HepG2 (cell line): ENCODE results near the gene NAMPT. TPM values are rescaled to one million over a fixed set of nuclear protein-coding genes. Genes with fewer than 3 reads are reported as not detected.

Source experiments
- ATAC-seq: fragments of 200-7000 bp; cut with Tn5 transposase; 3 replicates; pipeline ENCODE4 v1.9.1; 2020; ENCODE audit warnings: mild to moderate bottlenecking, moderate library complexity
- BruUV-seq: library from RNA; stranded (reverse); fragments of 400-500 nt; replicated peaks from 2 replicates; lab custom pipeline; 2021; lab: Mats Ljungman, UMichigan
- CTCF ChIA-PET: fragments of 300-600 bp; formaldehyde crosslinking; extraction: SDS; loops from one replicate; lab custom pipeline; 2021; ENCODE audit warnings: low total read pairs, inconsistent platforms, low intra/inter-chr PET ratio; lab: Yijun Ruan, JAX
- POLR2A ChIA-PET: fragments of 350-600 bp; sonication (Branson Sonifier 250); formaldehyde crosslinking; loops from one replicate; lab custom pipeline; 2020; ENCODE audit warnings: antibody characterized with exemption, inconsistent platforms; lab: Yijun Ruan, JAX
- DNase-seq: peaks from one replicate; pipeline ENCODE4 v3.0.0-alpha.2; 2015; ENCODE audit warnings: low spot score
- FAIRE-seq: peaks from 3 replicates; lab custom pipeline; 2011; peaks lifted over from hg19 to GRCh38; lab: Jason Lieb, UNC
- H2AFZ ChIP-seq: one replicate; pipeline ENCODE4 v1.6.1; 2011; ENCODE audit warnings: low read length, inconsistent platforms
- H3K27ac ChIP-seq: fragments of 300-600 bp; 3 replicates; pipeline ENCODE4 v1.8.0; 2011; ENCODE audit warnings: mixed run types, mild to moderate bottlenecking, mixed read lengths, low read length, inconsistent platforms; ENCODE audit not compliant: insufficient read depth; ENCODE audit errors: extremely low read length
- H3K27me3 ChIP-seq, 2 experiments: fragments of 200-600 bp in 1 of 2; 2 replicates in 1 of 2; 3 replicates in 1 of 2; pipeline versions ENCODE4 v1.6.0 to v1.8.0; 2011; ENCODE audit warnings: low read length in 2 of 2, mild to moderate bottlenecking in 2 of 2, moderate library complexity in 2 of 2, inconsistent platforms in 1 of 2; ENCODE audit not compliant: insufficient read depth in 2 of 2, control insufficient read depth in 1 of 2
- H3K36me3 ChIP-seq, 2 experiments: fragments of 200-600 bp in 1 of 2; replicated peaks in 1 of 2; 2 replicates in 1 of 2; 3 replicates in 1 of 2; pipeline versions ENCODE4 v1.5.1 to v1.8.0; 2011; ENCODE audit warnings: low read length in 2 of 2, inconsistent platforms in 1 of 2; ENCODE audit not compliant: insufficient read depth in 2 of 2, control insufficient read depth in 1 of 2
- H3K4me1 ChIP-seq: 2 replicates; pipeline ENCODE4 v1.5.1; 2012; ENCODE audit warnings: low read length, inconsistent platforms; ENCODE audit not compliant: insufficient read depth
- H3K4me2 ChIP-seq: 2 replicates; pipeline ENCODE4 v1.6.0; 2011; ENCODE audit warnings: low read depth, low read length, inconsistent platforms
- H3K4me3 ChIP-seq, 3 experiments: fragments of 200-600 bp in 1 of 3; sonication (generic), shearing (Covaris generic) in 1 of 3; replicated peaks in 1 of 3; 2 replicates each; pipeline ENCODE4 v1.5.1; 2011 to 2016; ENCODE audit warnings: low read length in 3 of 3, inconsistent platforms in 2 of 3, low read depth in 2 of 3, mild to moderate bottlenecking in 2 of 3, control low read depth in 1 of 3, mixed read lengths in 1 of 3; ENCODE audit not compliant: insufficient read depth in 1 of 3
- H3K79me2 ChIP-seq: one replicate; pipeline ENCODE4 v1.6.1; 2011; ENCODE audit warnings: low read length, inconsistent platforms; ENCODE audit not compliant: insufficient read depth
- H3K9ac ChIP-seq: 2 replicates; pipeline ENCODE4 v1.6.0; 2011; ENCODE audit warnings: mild to moderate bottlenecking, low read depth, low read length, inconsistent platforms; ENCODE audit not compliant: insufficient read depth
- H3K9me3 ChIP-seq: 2 replicates; pipeline ENCODE4 v1.5.1; 2012; ENCODE audit warnings: mild to moderate bottlenecking, low read length
- H4K20me1 ChIP-seq: 2 replicates; pipeline ENCODE4 v1.6.0; 2011; ENCODE audit warnings: inconsistent platforms, mild to moderate bottlenecking, low read length, moderate library complexity; ENCODE audit not compliant: insufficient read depth
- AHDC1 ChIP-seq: sonication (generic); formaldehyde crosslinking; IDR thresholded peaks from 2 replicates; pipeline ENCODE4 v1.5.1; 2020; ENCODE audit warnings: mild to moderate bottlenecking, missing genetic modification reagents, borderline replicate concordance
- BCL6 ChIP-seq: IDR thresholded peaks from 2 replicates; pipeline ENCODE4 v1.6.1; 2016; ENCODE audit warnings: missing genetic modification reagents, missing compliant biosample characterization
- EP300 ChIP-seq, 3 experiments: sonication (generic) in 1 of 3; formaldehyde crosslinking in 1 of 3; IDR thresholded peaks; 2 replicates each; pipeline versions ENCODE4 v1.5.1 to v1.6.1; 2011 to 2020; ENCODE audit warnings: low read depth in 2 of 3, low read length in 2 of 3, borderline replicate concordance in 1 of 3, improper control_type of control experiment in 1 of 3, mild to moderate bottlenecking in 1 of 3, missing genetic modification reagents in 1 of 3, moderate library complexity in 1 of 3
- JARID2 ChIP-seq: sonication (generic); formaldehyde crosslinking; IDR thresholded peaks from 2 replicates; pipeline ENCODE4 v1.8.1; 2023; ENCODE audit warnings: missing genetic modification reagents, inconsistent platforms; ENCODE audit not compliant: insufficient replicate concordance
- MED1 ChIP-seq: sonication (generic); formaldehyde crosslinking; IDR thresholded peaks from 2 replicates; pipeline ENCODE4 v1.4.0; 2020; ENCODE audit warnings: missing genetic modification reagents
- MEIS1 ChIP-seq: sonication (generic); formaldehyde crosslinking; IDR thresholded peaks from 2 replicates; pipeline ENCODE4 v1.9.0; 2021; ENCODE audit warnings: mild to moderate bottlenecking, missing genetic modification reagents, moderate library complexity, borderline replicate concordance
- NBN ChIP-seq: fragments of 450-650 bp; conservative IDR thresholded peaks from 2 replicates; pipeline ENCODE4 v1.6.1; 2017
- NCOR1 ChIP-seq: fragments of 200-600 bp; sonication (generic); IDR thresholded peaks from 2 replicates; pipeline ENCODE4 v1.7.0; 2017; ENCODE audit warnings: antibody characterized with exemption, low read length, borderline replicate concordance
- NFYB ChIP-seq: sonication (generic); formaldehyde crosslinking; IDR thresholded peaks from 2 replicates; pipeline ENCODE4 v1.4.0; 2020; ENCODE audit warnings: missing genetic modification reagents
- NONO ChIP-seq, 2 experiments: fragments of 450-650 bp in 1 of 2; sonication (generic) in 1 of 2; formaldehyde crosslinking in 1 of 2; IDR thresholded peaks in 1 of 2; conservative IDR thresholded peaks in 1 of 2; 2 replicates each; pipeline versions ENCODE4 v1.6.1 to v1.8.0; 2017 to 2022; ENCODE audit warnings: mild to moderate bottlenecking in 1 of 2, missing genetic modification reagents in 1 of 2, moderate library complexity in 1 of 2
- SIX1 ChIP-seq: sonication (generic); formaldehyde crosslinking; IDR thresholded peaks from 2 replicates; pipeline ENCODE4 v1.4.0; 2020; ENCODE audit warnings: missing genetic modification reagents, borderline replicate concordance
- SMARCE1 ChIP-seq: fragments of 450-650 bp; IDR thresholded peaks from 2 replicates; pipeline ENCODE4 v1.6.1; 2017; ENCODE audit warnings: borderline replicate concordance
- SP1 ChIP-seq, 2 experiments: fragments of 450-650 bp in 1 of 2; sonication (generic) in 1 of 2; formaldehyde crosslinking in 1 of 2; IDR thresholded peaks; 2 replicates each; pipeline versions ENCODE4 v1.4.0 to v1.6.1; 2016 to 2020; ENCODE audit warnings: missing genetic modification reagents in 1 of 2
- ZNF367 ChIP-seq: sonication (generic); formaldehyde crosslinking; IDR thresholded peaks from 2 replicates; pipeline ENCODE4 v1.4.0; 2020; ENCODE audit warnings: missing genetic modification reagents, borderline replicate concordance
- ZNF766 ChIP-seq: sonication (generic); formaldehyde crosslinking; IDR thresholded peaks from 2 replicates; pipeline ENCODE4 v1.5.0; 2020; ENCODE audit warnings: missing genetic modification reagents, borderline replicate concordance
- ZNF792 ChIP-seq: IDR thresholded peaks from 2 replicates; pipeline ENCODE4 v1.6.1; 2016
- WGBS: methylation state at CpG from one replicate; pipeline ENCODE4 v1.1.6; 2017; ENCODE audit warnings: low lambda C conversion rate; 5-methylcytosine and 5-hydroxymethylcytosine counted together
- in situ Hi-C: cut with HindIII; loops from 2 replicates; pipeline ENCODE4 v1.10.0; 2017; ENCODE audit warnings: low pct_unique_long_range_greater_than_20kb; ENCODE audit not compliant: extremely low pct_ligation_motif_present
- intact Hi-C: fragments of 100-400 bp; cut with micrococcal nuclease; formaldehyde crosslinking; loops from one replicate; pipeline ENCODE4 v1.10.0; 2022; ENCODE audit not compliant: unreplicated experiment
- polyA plus RNA-seq, 8 experiments: library from polyadenylated mRNA; depleted of rRNA in 3 of 8; stranded (reverse) in 7 of 8; unstranded in 1 of 8; fragments of >200 nt; fragmentation: Illumina TruSeq in 4 of 8; extraction: Trizol in 4 of 8; gene quantifications; 2 replicates each; pipeline versions ENCODE4 v1.2.1 to v1.2.3, GENCODE V29; 2011 to 2016; ENCODE audit warnings: low read depth in 4 of 8, missing spikeins in 1 of 8, mixed read lengths in 1 of 8; ENCODE audit not compliant: insufficient read depth in 1 of 8
- total RNA-seq, 5 experiments: library from RNA; depleted of rRNA; stranded (reverse); fragments of >200 nt; fragmentation: Illumina TruSeq; extraction: Trizol; gene quantifications; 2 replicates each; pipeline ENCODE4 v1.2.3, GENCODE V29; 2016; ENCODE audit warnings: low read depth in 1 of 5

Gene NAMPT
- total and polyA plus RNA-seq, 2 of the 13 experiments (the other 11 are each of a cell fraction or from before 2014, with no cell fraction given): 15.8 to 67.7 TPM

GRCh38 chr7:106282852-106283251 lies 1.9 kb downstream of the NAMPT start:
- in situ Hi-C loops: no loop called here
- CTCF ChIA-PET: no interaction called here
- H3K36me3 ChIP-seq: no peaks in the 10 kb centered on the region; a peak in 1 of 5 replicates
- peak overlapping the region; percentile 73 for H3K4me2 ChIP-seq
- H3K9me3 ChIP-seq: no peaks in the 10 kb centered on the region
- H3K4me3 ChIP-seq: peak overlapping the region; percentile 83 to 90 (median 88); a peak in 4 of 6 replicates
- DNase-seq (no peak), ATAC-seq (no peak), FAIRE-seq (no peak)
- H3K4me1 ChIP-seq: peaks cover 49% of the 10 kb centered on the region
- no peak for TF ChIP-seq JARID2 (CRISPR knock-in tag)
- no peak for TF ChIP-seq ZNF766 (CRISPR knock-in tag)
- no peak for TF ChIP-seq SP1 (IDR thresholded peaks at IDR 0.05)
- TF ChIP-seq SP1 (CRISPR knock-in tag; IDR thresholded peaks at IDR 0.05): no peak
- no peak for TF ChIP-seq MEIS1 (CRISPR knock-in tag)
- no peak for TF ChIP-seq NONO (IDR thresholded peaks at IDR 0.05)
- no peak for TF ChIP-seq NONO (CRISPR knock-in tag; conservative IDR thresholded peaks at IDR 0.05)
- TF ChIP-seq SIX1 (CRISPR knock-in tag): no peak
- no peak for TF ChIP-seq ZNF792 (CRISPR knock-in tag)
- no peak for TF ChIP-seq NBN
- no peak for TF ChIP-seq EP300 (IDR thresholded peaks at IDR 0.05; ENCODE audit: low read depth in 2 of 2, low read length in 2 of 2)
- no peak for TF ChIP-seq EP300 (CRISPR knock-in tag; IDR thresholded peaks at IDR 0.05; ENCODE audit: borderline replicate concordance)
- no peak for TF ChIP-seq AHDC1
- TF ChIP-seq ZNF367: no peak
- TF ChIP-seq BCL6: no peak
- no peak for TF ChIP-seq NFYB (CRISPR knock-in tag)
- TF ChIP-seq SMARCE1: no peak
- no peak for TF ChIP-seq MED1 (CRISPR knock-in tag)
- no peak for TF ChIP-seq NCOR1
- intact Hi-C loops: loop anchor here (10.0 kb wide), 1 partner anchor 882 kb away; the partner anchor contains the start of gene HBP1
- no peak overlapping the region for H2AFZ ChIP-seq
- H3K9ac ChIP-seq: peak overlapping the region; percentile 76; the same call in 1 of the 2 replicates
- POLR2A ChIA-PET: no interaction called here
- peaks cover 13% of the 10 kb centered on the region; the same call in 1 of the 2 replicates for H4K20me1 ChIP-seq
- H3K79me2 ChIP-seq: peaks cover 62% of the 10 kb centered on the region
- H3K27ac ChIP-seq: no peak overlapping the region
- no TSS peak for BruUV-seq
- WGBS: 80% methylated on average over 3 of the region's 3 CpGs
- no peaks in the 10 kb centered on the region for H3K27me3 ChIP-seq
